ENCODE measurements around the gene ZNF397.
A peak's percentile ranks its signal among the peaks of the same experiment; 100 is the strongest.

ZNF397 gene

DNA sequence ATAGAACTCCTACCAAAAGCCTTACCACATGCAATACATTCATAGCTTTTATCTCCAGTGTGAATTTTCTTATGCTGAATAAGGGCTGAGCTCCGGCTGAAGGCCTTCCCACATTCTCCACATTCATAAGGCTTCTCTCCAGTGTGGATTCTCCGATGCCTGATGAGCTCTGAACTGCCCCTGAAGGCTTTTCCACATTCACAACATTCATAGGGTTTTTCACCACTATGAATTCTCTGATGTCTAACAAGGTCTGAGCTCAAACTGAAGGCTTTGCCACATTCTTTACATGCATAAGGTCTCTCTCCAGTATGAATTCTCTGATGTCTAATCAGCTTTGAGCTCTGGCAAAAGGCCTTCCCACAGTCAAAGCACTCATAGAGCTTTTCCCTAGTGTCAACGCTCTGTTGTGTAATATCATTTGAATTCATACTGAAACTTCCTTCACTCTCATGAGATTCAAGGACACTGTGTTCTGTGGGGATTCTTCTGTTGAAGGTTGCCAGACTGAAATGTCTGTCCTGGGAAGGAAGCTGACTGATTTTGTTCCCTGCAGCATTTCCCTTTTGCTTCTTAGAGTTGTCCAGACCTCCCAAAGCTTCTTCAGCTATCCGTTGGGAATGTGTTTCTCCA is 12.9 kb downstream of the ZNF397 start:
- DNase-seq (ENCODE audit: low spot score), result no peak
- no peak overlapping the region for H3K27ac ChIP-seq
- TF ChIP-seq, protein P1, sequence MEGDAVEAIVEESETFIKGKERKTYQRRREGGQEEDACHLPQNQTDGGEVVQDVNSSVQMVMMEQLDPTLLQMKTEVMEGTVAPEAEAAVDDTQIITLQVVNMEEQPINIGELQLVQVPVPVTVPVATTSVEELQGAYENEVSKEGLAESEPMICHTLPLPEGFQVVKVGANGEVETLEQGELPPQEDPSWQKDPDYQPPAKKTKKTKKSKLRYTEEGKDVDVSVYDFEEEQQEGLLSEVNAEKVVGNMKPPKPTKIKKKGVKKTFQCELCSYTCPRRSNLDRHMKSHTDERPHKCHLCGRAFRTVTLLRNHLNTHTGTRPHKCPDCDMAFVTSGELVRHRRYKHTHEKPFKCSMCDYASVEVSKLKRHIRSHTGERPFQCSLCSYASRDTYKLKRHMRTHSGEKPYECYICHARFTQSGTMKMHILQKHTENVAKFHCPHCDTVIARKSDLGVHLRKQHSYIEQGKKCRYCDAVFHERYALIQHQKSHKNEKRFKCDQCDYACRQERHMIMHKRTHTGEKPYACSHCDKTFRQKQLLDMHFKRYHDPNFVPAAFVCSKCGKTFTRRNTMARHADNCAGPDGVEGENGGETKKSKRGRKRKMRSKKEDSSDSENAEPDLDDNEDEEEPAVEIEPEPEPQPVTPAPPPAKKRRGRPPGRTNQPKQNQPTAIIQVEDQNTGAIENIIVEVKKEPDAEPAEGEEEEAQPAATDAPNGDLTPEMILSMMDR (conservative IDR thresholded peaks at IDR 0.05; ENCODE audit: low read depth), result no peak
- ChIA-PET CTCF (no interaction called here), POLR2A (ENCODE audit: low non-redundant PET) (no interaction called here)

DNA sequence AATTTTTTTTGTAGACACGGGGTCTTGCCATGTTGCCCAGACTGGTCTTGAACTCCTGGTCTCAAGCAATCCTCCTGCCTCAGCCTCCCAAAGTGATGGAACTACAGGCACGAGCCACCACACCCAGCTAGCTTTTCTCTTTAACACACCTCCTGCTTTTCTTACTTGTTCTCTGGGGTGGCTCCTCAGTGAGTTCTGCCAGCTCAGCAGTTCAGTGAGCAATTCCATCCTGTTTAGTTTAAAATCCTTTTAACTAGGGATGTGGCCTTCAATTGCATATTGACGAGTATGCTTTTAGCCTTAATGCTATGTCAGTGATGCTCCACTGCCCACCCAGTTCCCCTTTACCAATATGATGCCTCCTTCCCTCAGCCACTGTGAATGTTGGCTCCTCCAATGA is 16.1 kb downstream of the ZNF397 start:
- DNase-seq (ENCODE audit: low spot score), result no peak
- no peak overlapping the region for H3K27ac ChIP-seq
- TF ChIP-seq, protein P1 (conservative IDR thresholded peaks at IDR 0.05; ENCODE audit: low read depth), result no peak
- ChIA-PET CTCF (interaction anchor here (0.6 kb wide), 1 partner anchor 47 kb away, joined by 9 read pairs; no protein-coding TSS in a partner anchor), POLR2A (ENCODE audit: low non-redundant PET) (no interaction called here)

DNA sequence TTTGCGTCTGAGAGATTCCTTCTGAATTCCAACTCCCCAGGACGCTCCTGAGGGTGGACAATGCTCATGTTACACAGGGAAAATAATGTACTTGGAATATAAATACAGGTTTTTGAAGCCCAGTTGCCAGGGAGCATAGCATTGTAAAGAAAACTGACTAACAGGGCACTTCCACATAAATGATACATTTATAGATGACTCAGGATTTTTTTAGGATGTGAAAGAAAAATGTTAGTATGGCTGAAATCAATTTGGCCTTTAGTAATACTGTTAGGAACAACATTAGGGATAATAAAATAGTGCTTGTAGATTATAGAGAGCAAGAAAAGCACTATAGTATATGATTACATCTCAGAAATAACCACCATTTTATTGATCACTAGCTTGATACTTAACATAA is 23.6 kb downstream of the ZNF397 start:
- DNase-seq (ENCODE audit: low spot score), result no peak
- H3K27ac ChIP-seq, result no peak overlapping the region
- ChIA-PET CTCF (no interaction called here), POLR2A (ENCODE audit: low non-redundant PET) (no interaction called here)
- TF ChIP-seq, protein P1 (conservative IDR thresholded peaks at IDR 0.05; ENCODE audit: low read depth), result no peak

DNA sequence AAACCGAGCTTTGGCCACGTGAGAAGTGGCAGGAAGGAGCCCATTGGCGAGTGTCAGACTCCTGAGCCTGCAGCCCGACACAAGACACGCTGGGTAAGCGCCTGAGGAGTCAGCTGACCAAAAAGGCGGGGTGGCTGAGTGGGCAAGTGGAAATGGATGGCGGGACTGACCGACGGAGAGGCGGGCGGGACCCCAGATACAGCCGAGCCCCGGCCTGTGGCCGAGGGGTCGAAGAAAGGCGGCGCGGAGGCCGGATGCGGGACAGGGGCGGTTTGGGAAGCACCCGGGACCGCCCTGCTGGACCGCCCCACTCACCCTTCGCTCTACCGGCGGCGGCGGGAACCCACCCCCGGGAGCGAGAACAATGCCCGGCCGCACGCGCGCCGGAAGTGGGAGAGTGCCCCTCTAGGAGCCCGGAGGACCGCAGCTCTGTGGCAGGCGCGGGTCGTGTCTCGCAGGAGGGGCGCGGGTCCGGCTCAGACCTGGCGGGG is 26.4 kb downstream of the ZNF397 start:
- no peak for DNase-seq (ENCODE audit: low spot score)
- ChIA-PET CTCF (no interaction called here), POLR2A (ENCODE audit: low non-redundant PET) (no interaction called here)

DNA sequence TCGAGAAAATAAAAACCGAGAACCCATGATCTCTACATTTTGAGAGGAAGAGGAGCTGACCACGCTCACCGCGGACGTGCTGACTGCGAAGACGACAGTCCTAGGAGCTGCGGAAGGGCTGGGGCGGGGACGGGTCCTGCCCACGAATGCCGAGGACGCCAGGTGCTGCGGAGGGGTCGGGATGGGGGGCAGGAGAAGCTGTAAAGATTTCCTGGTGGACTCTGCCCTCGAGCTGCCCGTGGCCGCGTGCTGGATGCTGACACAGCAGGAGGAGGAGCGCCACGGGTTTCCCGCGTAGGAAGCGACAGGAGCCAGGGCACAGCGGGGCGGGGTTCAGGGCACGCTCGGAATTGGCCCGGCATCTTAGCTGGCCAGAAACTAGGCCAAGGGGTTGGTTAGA is 27.0 kb downstream of the ZNF397 start:
- peak overlapping the region; percentile 63 for H3K27ac ChIP-seq
- POLR2A ChIA-PET (ENCODE audit: low non-redundant PET), result no interaction called here

More for the DNA sequence above, 26.4 kb downstream of the ZNF397 start:
- peak overlapping the region; percentile 63 for H3K27ac ChIP-seq
- TF ChIP-seq, protein P1 (conservative IDR thresholded peaks at IDR 0.05; ENCODE audit: low read depth), result no peak

DNA sequence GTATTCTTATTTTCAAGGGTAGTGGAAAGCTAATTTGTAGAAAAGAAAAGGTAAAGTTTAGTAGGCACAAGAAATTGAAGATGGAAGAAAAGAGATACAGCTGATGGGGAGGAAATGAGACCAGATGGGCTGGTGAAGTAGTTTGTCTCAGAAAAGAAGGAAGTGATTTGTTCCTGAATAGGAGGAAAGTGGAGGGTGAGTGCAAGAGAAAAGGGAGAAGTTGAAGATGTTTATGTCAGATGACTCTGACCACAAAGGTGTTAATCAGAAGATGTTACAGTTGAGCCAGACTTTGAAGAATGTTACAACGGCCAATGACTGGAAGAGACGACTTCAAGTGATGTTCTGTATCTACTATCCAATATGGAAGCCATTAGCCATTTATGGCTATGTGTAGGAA is 28.0 kb downstream of the ZNF397 start:
- TF ChIP-seq, protein P1 (conservative IDR thresholded peaks at IDR 0.05; ENCODE audit: low read depth), result no peak
- H3K27ac ChIP-seq, result no peak overlapping the region
- ChIA-PET CTCF (interaction anchor here (0.6 kb wide), 1 partner anchor 13 kb away, joined by 3 read pairs; no protein-coding TSS in a partner anchor), POLR2A (ENCODE audit: low non-redundant PET) (interaction anchor here (0.6 kb wide), 1 partner anchor 28 kb away, joined by 8 read pairs; the partner anchor contains the start of gene ZNF397)
- DNase-seq (ENCODE audit: low spot score), result no peak

More for the DNA sequence above, 27.0 kb downstream of the ZNF397 start:
- no peak for DNase-seq (ENCODE audit: low spot score)
- CTCF ChIA-PET, result no interaction called here
- TF ChIP-seq, protein P1 (conservative IDR thresholded peaks at IDR 0.05; ENCODE audit: low read depth), result no peak

Data from RWPE1 (cell line).